G401.6 (cell line): Measurements from ENCODE around the gene CDX1.

Experiments used
- FAIRE-seq: peaks from 2 replicates; lab custom pipeline; 2012; peaks lifted over from hg19 to GRCh38; lab: Jason Lieb, UNC

The CDX1 gene

DNA sequence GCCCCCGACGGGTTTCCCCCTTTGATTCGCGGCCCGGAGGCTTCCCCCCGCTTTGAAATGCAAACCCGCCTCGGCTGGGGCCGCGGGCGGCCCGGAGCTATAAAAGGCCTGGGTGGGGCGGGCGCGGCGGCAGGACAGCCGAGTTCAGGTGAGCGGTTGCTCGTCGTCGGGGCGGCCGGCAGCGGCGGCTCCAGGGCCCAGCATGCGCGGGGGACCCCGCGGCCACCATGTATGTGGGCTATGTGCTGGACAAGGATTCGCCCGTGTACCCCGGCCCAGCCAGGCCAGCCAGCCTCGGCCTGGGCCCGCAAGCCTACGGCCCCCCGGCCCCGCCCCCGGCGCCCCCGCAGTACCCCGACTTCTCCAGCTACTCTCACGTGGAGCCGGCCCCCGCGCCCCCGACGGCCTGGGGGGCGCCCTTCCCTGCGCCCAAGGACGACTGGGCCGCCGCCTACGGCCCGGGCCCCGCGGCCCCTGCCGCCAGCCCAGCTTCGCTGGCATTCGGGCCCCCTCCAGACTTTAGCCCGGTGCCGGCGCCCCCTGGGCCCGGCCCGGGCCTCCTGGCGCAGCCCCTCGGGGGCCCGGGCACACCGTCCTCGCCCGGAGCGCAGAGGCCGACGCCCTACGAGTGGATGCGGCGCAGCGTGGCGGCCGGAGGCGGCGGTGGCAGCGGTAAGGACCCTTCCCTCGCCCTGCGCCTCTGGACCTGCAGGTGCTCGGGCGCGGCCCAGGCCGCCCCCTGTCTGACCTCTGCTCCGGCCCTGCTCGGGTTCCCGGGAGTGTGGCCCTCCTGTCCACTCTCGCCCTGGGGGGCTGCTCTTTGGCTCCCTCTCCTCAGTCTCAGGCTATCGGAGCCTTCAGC is at the start of gene CDX1:
Gene CDX1, plus strand, starts transcription at position 129 of the 862 bp plus-strand sequence. Its CDS starts 99 bp downstream, at position 228.
- FAIRE-seq = no peak

DNA sequence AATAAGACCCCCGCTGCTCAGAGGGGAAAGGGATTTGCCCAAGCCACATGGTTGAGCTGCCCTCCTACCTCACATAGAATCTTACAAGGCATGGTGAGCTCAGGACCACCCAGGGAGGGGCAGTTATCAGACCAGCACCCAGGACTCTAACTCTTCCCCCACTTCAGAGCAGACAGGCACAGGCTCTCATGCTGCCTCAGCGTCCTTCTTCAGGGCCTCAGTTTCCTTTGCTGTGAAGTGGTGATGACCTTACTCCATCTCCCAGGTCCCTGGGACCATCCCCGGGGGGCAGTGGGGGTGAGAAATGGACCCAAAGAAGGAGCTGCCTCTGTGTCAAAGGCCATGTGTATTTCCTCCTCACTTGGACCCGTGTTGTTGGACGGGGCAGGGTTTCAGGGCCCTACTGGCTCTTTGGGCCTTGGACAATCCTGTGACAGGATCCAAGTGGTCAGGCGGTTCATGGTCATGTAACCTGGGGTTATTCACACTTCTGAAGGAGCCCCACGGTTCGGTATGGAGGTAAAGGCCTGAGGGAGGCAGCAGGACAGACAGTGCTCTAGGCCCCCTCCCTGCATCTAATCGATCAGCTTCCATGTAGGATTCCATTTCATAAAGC is 48.5 kb upstream of the CDX1 start:
- FAIRE-seq = no peak

DNA sequence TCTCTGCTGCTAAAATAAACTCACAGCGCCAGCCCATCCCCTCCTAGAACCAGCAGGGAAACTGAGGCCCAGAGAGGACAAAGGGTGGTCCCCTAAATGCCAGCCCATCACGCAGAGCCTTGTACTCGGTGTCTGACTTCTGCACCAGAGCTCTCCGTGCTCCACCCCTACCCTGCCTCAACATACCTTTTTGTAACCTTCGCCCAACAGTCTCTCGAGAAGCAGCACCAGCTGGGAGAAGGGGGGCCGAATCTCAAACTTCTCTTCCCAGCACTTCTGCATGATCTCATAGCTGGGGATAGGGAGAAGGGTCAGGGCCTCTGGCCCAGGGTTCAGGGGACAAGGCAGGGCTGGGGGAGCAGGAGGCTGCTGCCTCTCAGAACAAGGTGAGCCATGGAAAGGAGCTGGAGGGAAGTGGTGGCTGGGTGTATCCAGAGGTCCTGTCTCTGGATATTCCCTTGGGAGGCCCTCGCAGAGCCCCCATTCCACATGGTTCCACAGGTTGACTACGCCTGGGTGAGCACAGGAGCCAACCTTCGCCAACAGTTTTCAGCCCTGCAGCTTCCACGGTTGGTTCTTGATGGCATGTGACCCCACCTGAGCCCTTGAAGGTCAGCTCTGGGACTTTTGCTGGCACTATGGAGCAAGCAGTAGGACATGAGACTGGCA is 47.9 kb upstream of the CDX1 start:
- FAIRE-seq = no peak

DNA sequence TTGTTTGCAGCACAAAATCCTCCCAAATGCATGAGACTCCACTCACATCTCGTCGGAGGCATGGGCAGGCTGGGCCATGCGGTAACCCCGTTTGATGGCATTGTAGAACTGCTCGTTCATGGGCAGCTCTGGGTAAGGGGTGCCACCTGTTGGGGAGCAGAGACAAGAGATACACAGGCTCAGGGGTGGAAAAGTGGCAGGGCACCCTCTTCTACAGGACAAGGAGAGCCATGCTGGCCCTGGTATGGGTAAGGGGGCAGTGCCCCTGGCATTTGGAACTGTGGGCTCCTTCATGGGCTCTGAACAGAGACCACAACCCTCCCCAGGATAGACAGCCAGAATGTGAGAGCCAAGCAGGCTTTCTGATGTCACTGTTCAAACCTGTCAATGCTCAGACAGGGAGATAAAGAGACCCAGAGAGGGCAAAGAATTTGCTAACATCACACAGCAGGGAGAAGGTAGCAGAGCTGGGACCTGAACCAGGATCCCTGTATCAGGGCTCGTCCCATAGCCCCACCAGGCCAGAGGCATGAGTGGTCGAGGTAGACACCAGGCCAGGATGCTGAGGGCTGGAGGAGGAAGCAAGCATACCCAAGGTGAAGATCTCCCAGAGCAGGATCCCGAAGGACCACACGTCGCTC is 47.0 kb upstream of the CDX1 start:
- no peak for FAIRE-seq

DNA sequence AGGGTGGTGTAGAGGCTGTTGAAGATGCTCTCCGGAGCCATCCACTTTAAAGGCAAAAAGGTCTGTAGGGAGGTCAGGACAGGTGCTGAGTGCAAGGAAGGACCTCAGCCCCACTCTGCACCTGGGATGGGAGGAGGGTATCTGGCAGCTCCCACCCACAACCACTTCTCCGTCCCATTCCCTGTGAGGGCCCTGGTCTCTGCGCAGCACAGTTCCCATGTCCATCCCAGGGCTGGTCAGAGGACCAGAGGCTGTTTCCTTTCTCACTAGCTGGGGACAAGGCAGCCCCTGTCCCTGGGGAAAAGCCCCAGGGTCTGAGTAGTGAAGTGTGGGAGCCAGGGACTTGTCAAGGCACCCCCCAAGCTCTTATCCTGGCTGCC is 46.5 kb upstream of the CDX1 start:
- no peak for FAIRE-seq

DNA sequence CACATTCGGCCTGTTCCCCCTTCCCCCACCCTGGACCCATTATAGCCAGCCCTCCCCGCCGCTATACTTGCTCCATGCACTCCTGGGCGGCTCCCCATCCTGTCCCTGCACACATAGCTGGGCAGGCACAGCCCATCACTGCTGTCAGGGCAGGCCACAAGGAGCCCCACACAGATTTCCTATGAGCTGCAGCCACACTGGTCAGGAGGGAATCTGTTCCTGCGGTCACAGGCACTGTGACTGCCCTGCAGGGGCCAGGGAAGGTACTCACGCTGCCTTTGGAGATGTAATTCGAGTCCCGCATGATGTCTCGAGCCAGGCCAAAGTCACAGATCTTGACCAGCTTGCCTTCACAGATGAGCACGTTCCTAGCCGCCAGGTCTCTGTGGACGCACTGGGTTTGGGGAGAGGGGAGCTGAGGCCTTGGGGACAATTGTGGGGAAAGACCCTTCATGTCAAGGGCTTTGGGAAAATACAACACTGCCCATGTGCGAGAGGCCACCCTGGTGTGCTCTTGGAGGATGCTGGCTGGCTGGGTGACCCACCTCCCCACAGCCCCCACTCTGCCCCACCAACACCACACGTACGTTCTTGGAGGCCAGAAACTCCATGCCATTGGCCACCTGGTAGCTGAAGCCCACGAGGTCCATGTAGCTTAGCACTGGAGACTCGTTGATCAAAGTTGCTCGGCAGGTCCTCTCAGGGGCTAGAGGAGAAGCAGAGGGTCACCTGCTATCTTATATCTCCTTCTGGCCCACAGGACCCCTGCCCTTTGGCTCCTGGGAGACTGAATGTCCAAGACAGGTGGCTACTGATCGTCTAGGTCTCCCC is 45.7 kb upstream of the CDX1 start:
- no peak for FAIRE-seq

DNA sequence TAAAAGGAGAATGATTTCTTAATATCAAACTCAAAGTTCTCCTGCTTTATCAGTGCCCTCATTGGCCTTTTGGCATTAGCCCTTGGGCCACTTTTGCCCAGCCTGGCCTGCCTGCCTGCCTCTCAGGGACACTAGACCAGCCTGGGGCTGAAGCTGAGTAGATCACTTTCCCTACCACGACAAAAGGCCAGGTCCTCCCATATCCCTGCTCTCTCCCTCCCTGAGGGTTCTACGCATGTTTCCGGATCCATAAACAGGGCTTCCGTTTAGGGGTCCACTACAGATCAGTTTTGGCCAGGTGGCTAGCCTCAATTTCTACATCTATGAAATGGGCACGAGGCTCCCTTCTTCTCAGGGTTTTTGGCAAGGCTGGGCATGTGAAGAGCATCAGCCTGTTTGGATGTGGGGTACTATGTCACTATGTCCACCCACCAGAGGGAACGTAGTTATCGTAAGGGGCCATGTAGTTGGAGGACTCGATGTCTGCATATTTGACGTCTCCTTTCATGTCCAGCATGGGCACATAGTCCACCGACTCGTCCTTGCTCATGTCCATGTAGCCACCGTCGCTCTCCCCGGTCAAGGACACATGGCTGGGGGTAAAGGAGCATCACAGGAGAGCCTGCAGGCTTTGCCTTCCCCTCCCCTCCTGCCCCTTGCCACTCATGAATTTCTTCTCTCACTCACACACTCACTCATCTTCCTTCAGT is 45.0 kb upstream of the CDX1 start:
- FAIRE-seq = no peak

DNA sequence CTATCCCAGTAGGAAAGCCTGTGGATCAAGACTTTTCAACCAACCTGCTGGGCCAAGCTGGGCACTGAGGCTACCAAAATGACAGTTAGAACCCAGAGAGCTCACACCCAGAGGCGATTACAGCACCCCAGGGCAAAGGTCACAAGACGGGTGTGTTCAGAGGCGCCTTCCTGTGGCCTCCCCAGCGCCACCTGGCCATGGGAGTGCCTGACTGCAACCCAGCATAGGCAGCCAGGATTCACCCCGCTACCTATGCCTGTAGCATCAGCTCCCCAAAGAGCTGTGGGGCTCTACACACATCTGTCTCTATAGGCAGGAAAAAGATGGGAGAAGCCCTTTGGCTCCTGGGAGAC is 44.4 kb upstream of the CDX1 start:
- FAIRE-seq = no peak

DNA sequence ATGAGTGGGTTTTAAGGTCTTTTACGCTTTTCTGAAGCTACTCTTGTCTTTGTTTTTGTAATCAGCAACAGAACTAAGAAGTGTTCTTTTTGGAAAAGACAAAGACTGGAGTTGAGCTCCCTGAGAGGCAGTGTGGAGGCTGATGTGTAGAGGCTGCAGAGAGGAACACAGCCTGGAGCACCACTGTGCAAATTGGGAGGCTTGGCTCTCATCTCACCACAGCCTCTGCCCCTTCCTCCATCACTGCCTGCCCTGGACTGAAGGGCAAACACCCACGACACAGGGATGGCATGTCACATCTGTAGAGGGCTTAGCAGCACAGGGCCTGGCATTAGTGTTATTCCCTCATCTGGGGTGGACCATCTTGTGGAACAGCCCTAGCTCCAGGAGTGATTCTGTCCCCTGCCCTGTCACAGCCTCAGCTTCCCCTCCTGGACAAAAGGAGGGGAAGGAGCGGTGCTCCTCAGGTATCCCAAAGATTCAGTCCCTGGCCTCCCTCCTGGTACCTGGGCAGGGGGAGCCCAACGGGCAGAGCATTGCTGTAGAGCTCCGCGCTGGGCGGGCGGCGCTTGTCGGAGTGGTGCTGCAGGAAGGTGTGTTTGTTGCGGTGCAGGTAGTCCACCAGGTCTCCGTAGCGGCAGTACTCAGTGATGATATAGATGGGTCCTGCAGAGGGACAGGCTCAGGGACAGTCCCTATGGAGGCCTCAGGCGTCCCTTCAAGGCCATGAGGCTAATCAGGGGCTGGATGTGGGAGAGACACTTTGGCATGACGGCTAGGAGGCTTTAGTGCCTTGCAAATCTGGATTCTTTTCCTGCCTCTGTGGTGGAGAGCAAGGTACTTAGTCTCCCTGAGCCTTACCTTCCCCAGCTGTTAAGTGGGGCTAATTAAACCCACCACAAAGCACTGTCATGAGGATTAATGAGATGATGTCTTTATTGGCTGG is 43.8 kb upstream of the CDX1 start:
- no peak for FAIRE-seq

DNA sequence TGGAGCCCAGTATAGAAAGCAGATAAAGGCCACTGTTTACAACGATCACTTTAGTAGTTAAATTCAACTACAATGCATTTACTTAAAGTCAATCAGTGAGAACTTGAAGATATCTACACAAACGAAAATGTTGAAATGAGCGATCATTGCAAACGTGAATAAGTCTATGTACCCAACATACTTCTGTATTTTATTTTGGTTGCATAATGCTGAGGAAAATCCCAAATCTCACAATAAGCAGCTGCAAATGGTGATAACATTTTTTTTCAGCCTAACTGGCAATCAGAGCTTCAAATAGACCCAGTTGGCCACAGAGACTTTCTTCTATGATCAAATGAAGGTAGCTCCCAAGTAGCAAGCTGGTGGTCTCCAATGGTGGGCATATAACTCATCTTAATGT is 43.0 kb upstream of the CDX1 start:
- no peak for FAIRE-seq

DNA sequence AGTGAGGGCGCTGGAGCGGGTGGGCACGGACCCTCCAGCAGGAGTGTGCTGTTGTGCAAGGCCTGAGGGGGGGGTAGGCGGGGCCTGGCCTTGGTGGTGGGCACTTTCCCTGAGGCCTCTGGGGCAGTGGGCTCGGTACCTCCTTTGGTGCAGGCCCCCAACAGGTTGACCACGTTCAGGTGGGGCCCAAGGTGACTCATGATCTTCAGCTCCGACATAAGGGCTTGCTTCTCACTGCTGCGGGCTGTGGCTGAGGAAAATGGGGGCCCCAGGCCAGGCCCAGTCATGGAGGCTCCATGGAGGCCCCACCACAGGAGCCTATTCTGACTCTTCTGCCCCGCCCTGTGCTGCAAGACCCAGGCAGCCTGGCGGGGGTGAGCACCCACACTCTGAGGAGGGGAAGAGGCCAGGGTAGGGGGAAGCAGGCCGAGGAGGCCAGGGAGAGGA is 42.4 kb upstream of the CDX1 start:
- FAIRE-seq = no peak

DNA sequence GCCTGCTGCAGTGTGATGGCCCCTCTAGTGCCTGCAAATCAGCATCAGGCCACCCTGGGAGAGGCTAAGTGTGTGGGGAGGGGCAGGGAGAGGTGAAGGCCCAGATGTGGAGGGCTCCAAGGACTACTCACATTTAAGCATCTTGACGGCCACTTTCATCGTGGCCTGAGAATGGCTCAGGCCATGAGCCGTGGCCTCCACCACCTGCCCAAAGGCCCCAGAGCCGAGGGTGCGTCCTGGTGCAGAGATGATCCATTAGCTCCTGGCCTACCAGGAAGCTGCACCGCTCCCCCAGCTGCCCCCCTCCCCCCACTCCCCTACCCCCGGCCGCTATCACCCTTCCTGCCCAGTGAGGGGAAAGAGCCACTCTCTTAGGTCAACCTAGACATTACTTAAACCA is 42.0 kb upstream of the CDX1 start:
- no peak for FAIRE-seq

DNA sequence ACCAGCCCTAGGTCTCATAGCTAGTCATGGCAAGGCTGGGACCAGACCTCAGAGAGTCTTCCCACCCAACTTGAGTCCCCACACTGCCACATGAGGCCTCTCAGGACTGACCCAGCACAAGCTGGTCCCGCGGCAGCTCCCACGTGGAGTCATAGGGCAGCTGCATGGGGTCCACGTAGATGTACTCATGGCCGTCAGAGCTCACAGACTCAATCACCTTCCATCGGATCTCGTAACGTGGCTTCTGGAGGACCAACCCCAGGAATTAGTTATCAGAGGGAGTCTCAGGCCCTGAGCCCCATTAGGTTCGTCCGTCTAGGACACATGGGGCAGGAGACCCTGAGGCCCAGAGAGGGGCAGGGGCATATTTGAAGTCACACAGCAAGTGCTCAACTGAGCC is 41.2 kb upstream of the CDX1 start:
- FAIRE-seq = no peak

DNA sequence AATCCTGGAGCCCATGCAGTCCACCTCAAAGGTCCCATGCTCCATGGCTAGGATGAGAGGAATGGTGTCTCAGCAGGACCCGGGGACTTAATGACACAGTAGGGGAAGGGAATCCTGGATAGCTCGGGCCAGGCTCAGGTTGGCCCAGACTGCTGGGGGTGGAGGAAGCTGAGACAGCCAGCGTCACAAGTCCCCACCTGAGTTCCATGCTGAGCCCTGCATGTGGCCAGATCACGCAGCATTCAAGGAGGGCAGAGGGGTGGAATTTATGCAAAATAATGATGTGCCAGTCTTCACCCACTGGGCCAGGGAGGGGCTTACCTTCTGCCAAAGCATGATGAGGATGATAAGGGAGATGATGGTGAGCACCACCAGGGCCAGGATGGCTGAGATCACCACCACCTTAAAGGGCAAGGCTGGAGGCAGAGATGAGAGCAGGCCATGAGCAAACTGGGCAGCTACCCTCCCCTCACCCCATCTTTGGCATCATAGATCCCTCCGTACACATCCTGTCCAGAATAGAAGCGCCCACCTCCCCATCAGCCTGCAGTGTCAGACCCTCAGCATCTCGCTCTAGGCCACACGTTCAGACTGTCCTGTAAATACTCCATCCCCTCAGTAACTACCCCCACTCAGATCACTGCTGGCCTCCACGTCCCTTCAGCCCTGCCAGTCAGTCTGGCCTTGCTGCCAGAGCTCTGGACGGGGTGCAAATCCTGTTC is 40.2 kb upstream of the CDX1 start:
- FAIRE-seq = no peak

DNA sequence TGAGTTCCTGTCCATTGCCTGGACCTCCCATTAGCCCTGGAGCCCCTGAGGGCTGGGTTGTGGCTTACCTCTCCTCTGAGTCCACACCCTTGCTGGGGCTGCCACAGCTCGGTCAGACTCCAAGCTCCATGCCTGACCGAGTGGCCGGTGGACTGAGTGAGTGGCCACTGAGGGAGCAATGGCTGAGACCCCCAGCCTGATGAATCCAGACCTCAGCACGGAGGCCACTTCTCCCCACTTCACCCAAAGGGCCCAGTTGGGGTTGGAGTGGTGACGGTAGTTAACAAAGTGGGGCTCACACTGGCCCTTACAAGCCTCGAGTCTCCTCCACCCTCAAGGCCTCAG is 39.7 kb upstream of the CDX1 start:
- no peak for FAIRE-seq

DNA sequence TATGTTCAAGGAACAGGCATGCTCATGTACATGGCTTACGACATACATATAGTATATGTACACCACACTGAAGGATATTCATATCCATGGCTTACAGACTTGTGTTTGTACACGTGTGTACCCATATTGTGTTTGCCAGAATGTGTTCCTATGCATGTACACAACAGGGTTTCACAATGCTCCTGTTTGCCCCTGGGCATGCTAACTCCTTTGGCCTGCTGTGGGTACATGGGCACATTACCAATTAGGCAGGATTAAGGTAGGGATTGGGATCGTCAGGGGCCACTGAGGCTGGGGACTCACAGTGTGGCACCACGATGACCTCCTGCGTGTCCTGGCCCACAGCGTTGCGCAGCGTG is 37.1 kb upstream of the CDX1 start:
- no peak for FAIRE-seq

DNA sequence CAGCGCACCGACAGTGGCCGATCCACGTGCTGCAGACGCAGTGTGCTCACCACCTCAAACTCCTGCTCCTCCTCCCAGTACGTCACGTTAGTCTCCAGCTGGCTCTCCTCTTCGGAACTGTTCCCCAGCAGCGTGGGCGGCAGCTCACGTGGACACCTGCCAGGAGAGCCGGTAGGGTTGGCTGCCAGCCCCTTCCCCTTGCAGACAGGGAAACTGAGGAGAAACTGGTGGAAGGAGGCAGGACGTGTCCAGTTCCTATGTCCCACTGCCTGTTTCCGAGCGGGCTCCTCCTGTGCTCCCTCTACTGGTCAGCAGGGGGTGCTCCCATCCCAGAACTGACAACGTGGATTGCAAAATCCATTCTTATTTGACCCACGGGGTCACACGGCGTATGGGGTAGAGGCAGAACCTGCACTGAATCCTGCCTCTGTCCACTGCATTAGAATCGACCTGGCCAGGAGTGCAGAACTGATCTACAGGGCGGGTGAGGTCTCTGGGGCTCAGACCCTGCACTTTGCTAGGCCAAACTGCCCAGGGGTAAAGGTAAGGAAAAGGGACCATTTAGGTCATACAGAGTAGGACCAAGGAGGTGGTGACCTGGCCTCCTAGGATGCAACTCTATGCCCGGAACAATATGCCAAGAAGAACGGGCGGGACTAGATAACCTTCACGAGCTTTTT is 36.6 kb upstream of the CDX1 start:
- no peak for FAIRE-seq

DNA sequence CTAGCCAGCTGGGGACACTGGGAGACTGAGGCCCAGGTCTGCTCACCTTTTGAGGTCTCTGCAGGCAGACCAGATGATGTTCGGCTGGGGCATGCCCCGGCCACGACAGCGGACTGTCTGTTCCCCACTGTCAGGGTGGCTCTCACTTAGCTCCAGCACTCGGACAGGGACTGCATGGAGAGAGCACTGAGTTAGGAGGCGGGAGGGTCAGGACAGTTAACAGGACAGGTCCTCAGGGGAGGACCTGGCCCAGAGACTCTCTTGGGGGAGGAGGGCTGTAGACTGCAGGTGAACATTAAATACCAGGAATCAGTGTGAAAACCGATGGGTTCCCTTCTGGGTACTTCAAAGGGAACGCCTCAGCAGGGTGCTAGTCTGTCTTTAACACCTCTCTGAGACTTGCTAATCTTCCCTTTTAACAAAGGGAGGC is 36.1 kb upstream of the CDX1 start:
- FAIRE-seq = no peak

DNA sequence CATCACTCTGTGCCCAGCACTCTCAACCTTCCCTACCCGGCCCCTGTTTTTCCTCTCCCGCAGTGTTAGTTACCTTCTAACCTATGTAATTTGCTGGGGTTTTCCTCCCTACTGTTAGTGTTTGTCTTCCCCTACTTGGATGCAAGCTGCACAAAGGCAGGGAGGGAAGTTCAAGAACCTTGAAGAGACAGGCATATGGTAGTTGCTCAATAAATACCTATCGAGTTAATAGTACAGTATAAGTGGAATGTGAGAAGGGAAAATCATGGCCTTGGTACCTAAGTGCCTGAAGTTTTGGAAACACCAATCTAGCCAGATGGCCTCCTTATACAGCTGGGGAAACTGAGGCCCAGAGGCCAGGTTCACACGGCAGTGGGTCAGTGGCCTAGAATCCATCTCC is 35.1 kb upstream of the CDX1 start:
- no peak for FAIRE-seq
